HEK293 (cell line): Measurements from ENCODE around the gene SNAP47.

Source experiments
- CTCF ChIA-PET: fragments of 350-600 bp; formaldehyde crosslinking; extraction: SDS; loops from one replicate; lab custom pipeline; 2021; ENCODE audit warnings: antibody characterized with exemption; lab: Yijun Ruan, JAX
- POLR2A ChIA-PET: fragments of 300-600 bp; formaldehyde crosslinking; extraction: SDS; loops from one replicate; lab custom pipeline; 2020; ENCODE audit warnings: antibody characterized with exemption, inconsistent platforms; lab: Yijun Ruan, JAX
- H3K27ac ChIP-seq: fragments of 200-500 bp; sonication (Bioruptor generic); 2 replicates; pipeline ENCODE4 v1.5.1; 2014; ENCODE audit warnings: low read depth, low read length, control low read depth, inconsistent platforms; ENCODE audit errors: extremely low read depth
- H3K36me3 ChIP-seq, 2 experiments: fragments of 200-500 bp in 1 of 2; sonication (Bioruptor generic) in 1 of 2; 1 replicate in 1 of 2; 2 replicates in 1 of 2; pipeline ENCODE4 v1.5.1; 2014 to 2017; ENCODE audit warnings: inconsistent platforms in 2 of 2, low read length in 2 of 2; ENCODE audit not compliant: control insufficient read depth in 2 of 2, insufficient read depth in 1 of 2
- H3K4me1 ChIP-seq: fragments of 200-500 bp; sonication (Bioruptor generic); 2 replicates; pipeline ENCODE4 v1.5.1; 2014; ENCODE audit warnings: mild to moderate bottlenecking, low read length, inconsistent platforms; ENCODE audit not compliant: control insufficient read depth, insufficient read depth
- H3K4me3 ChIP-seq: 2 replicates; pipeline ENCODE4 v1.5.1; 2011; ENCODE audit warnings: low read depth, mild to moderate bottlenecking, control low read depth, low read length, moderate library complexity
- H3K9me3 ChIP-seq: fragments of 200-500 bp; sonication (Bioruptor generic); 2 replicates; pipeline ENCODE4 v1.5.1; 2014; ENCODE audit warnings: low read depth, low read length, inconsistent platforms; ENCODE audit not compliant: control insufficient read depth, insufficient read depth
- EGR2 ChIP-seq: fragments of 450-650 bp; formaldehyde crosslinking; IDR thresholded peaks from 2 replicates; pipeline ENCODE4 v1.5.1; 2016; ENCODE audit warnings: low read depth, missing biosample characterization, missing genetic modification characterization
- GLIS1 ChIP-seq: fragments of 450-650 bp; formaldehyde crosslinking; IDR thresholded peaks from 2 replicates; pipeline ENCODE4 v1.5.1; 2016; ENCODE audit warnings: missing biosample characterization, missing genetic modification characterization
- HOXD13 ChIP-seq: sonication (generic); formaldehyde crosslinking; IDR thresholded peaks from 2 replicates; pipeline ENCODE4 v1.8.0; 2022; ENCODE audit warnings: missing genetic modification reagents, borderline replicate concordance
- KLF17 ChIP-seq: fragments of 450-650 bp; formaldehyde crosslinking; IDR thresholded peaks from 2 replicates; pipeline ENCODE4 v1.5.1; 2016; ENCODE audit warnings: missing biosample characterization, missing genetic modification characterization
- KLF9 ChIP-seq: fragments of 450-650 bp; formaldehyde crosslinking; IDR thresholded peaks from 2 replicates; pipeline ENCODE4 v1.5.1; 2016; ENCODE audit warnings: missing biosample characterization, missing genetic modification characterization, low read depth
- PRDM6 ChIP-seq: fragments of 450-650 bp; formaldehyde crosslinking; IDR thresholded peaks from 2 replicates; pipeline ENCODE4 v1.5.1; 2017; ENCODE audit warnings: missing biosample characterization, missing genetic modification characterization
- ZBTB8A ChIP-seq: fragments of 450-650 bp; formaldehyde crosslinking; IDR thresholded peaks from 2 replicates; pipeline ENCODE4 v1.5.1; 2016; ENCODE audit warnings: missing biosample characterization, missing genetic modification characterization
- ZFHX2 ChIP-seq: fragments of 450-650 bp; formaldehyde crosslinking; conservative IDR thresholded peaks from 2 replicates; pipeline ENCODE4 v1.5.1; 2016; ENCODE audit warnings: missing biosample characterization, missing genetic modification characterization
- ZFP69B ChIP-seq: fragments of 450-650 bp; formaldehyde crosslinking; IDR thresholded peaks from 2 replicates; pipeline ENCODE4 v1.5.1; 2016; ENCODE audit warnings: missing biosample characterization, missing genetic modification characterization
- ZNF239 ChIP-seq: fragments of 450-650 bp; formaldehyde crosslinking; IDR thresholded peaks from 2 replicates; pipeline ENCODE4 v1.5.1; 2016; ENCODE audit warnings: missing biosample characterization, missing genetic modification characterization
- ZNF280C ChIP-seq: fragments of 450-650 bp; formaldehyde crosslinking; IDR thresholded peaks from 2 replicates; pipeline ENCODE4 v1.5.1; 2016; ENCODE audit warnings: missing biosample characterization, missing genetic modification characterization
- ZNF362 ChIP-seq: fragments of 450-650 bp; formaldehyde crosslinking; IDR thresholded peaks from 2 replicates; pipeline ENCODE4 v1.5.1; 2016; ENCODE audit warnings: missing biosample characterization, missing genetic modification characterization
- ZNF488 ChIP-seq: fragments of 450-650 bp; formaldehyde crosslinking; IDR thresholded peaks from 2 replicates; pipeline ENCODE4 v1.5.1; 2016; ENCODE audit warnings: missing biosample characterization, missing genetic modification characterization
- ZNF521 ChIP-seq: fragments of 450-650 bp; formaldehyde crosslinking; IDR thresholded peaks from 2 replicates; pipeline ENCODE4 v1.5.1; 2017; ENCODE audit warnings: missing biosample characterization, mild to moderate bottlenecking, missing genetic modification characterization
- ZNF623 ChIP-seq: fragments of 450-650 bp; formaldehyde crosslinking; IDR thresholded peaks from 2 replicates; pipeline ENCODE4 v1.5.1; 2016; ENCODE audit warnings: missing biosample characterization, missing genetic modification characterization
- ZNF76 ChIP-seq: fragments of 450-650 bp; formaldehyde crosslinking; IDR thresholded peaks from 2 replicates; pipeline ENCODE4; 2016; ENCODE audit warnings: low read depth, missing biosample characterization, missing genetic modification characterization, borderline replicate concordance
- ZNF776 ChIP-seq: fragments of 450-650 bp; formaldehyde crosslinking; IDR thresholded peaks from 2 replicates; pipeline ENCODE4 v1.5.0; 2017; ENCODE audit warnings: missing biosample characterization, missing genetic modification characterization, borderline replicate concordance

Gene SNAP47

GRCh38 chr1:227780101-227781044 lies 45.1 kb downstream of the SNAP47 start:
- Histone ChIP-seq H3K36me3 (peaks cover 9 to 62% of the 10 kb centered on the region in 2 experiments), H3K4me1 (no peaks in the 10 kb centered on the region), H3K4me3 (no peak overlapping the region), H3K27ac (no peak overlapping the region), H3K9me3 (no peaks in the 10 kb centered on the region)
- TF ChIP-seq KLF9 (tag by site-specific recombination), result no peak
- 0 out of 2 replicates have a peak, but pooled peaks have one; percentile 21 for TF ChIP-seq EGR2 (tag by site-specific recombination)
- TF ChIP-seq ZNF76, result no peak
- TF ChIP-seq ZNF239, result no peak
- no peak for TF ChIP-seq HOXD13 (CRISPR knock-in tag)
- peak; percentile 23; the same call in 1 of the 2 replicates for TF ChIP-seq ZFHX2
- no peak for TF ChIP-seq ZNF280C (tag by site-specific recombination)
- no peak for TF ChIP-seq ZBTB8A
- TF ChIP-seq GLIS1 (tag by site-specific recombination), result no peak
- POLR2A ChIA-PET, result no interaction called here
- CTCF ChIA-PET, result interaction anchor here (0.6 to 1.7 kb wide), 2 partner anchors 15 to 21 kb away, joined by 3 to 5 read pairs; no protein-coding TSS in a partner anchor

GRCh38 chr1:227781314-227781930 lies 46.2 kb downstream of the SNAP47 start:
- no peak for TF ChIP-seq ZNF488 (tag by site-specific recombination)
- TF ChIP-seq ZNF776, result no peak
- TF ChIP-seq ZNF362 (tag by site-specific recombination), result peak; percentile 44; the same call in 1 of the 2 replicates
- TF ChIP-seq, all 188 proteins: peak for 1
- Histone ChIP-seq H3K4me3 (no peak overlapping the region), H3K9me3 (no peaks in the 10 kb centered on the region), H3K27ac (no peak overlapping the region), H3K36me3 (peaks cover 3 to 52% of the 10 kb centered on the region in 2 experiments), H3K4me1 (no peaks in the 10 kb centered on the region)
- POLR2A ChIA-PET, result no interaction called here
- CTCF ChIA-PET, result no interaction called here

GRCh38 chr1:227782226-227782625 lies 47.0 kb downstream of the SNAP47 start:
- TF ChIP-seq ZNF623 (tag by site-specific recombination) (no peak), PRDM6 (tag by site-specific recombination) (no peak), KLF17 (tag by site-specific recombination) (no peak), EGR2 (tag by site-specific recombination) (no peak), ZFP69B (tag by site-specific recombination) (no peak), ZNF521 (tag by site-specific recombination) (no peak)
- CTCF ChIA-PET, result no interaction called here
- Histone ChIP-seq H3K4me1 (no peaks in the 10 kb centered on the region), H3K36me3 (peaks cover 3 to 46% of the 10 kb centered on the region in 2 experiments), H3K27ac (no peak overlapping the region), H3K4me3 (no peak overlapping the region), H3K9me3 (no peaks in the 10 kb centered on the region)
- POLR2A ChIA-PET, result no interaction called here
